Measurements from ENCODE around the gene OR51Q1. TPM values are rescaled to one million over a fixed set of nuclear protein-coding genes. Genes with fewer than 3 reads are reported as not detected.

OR51Q1 gene
- total RNA-seq, 1 donor from 2014 or later, result not detected

DNA sequence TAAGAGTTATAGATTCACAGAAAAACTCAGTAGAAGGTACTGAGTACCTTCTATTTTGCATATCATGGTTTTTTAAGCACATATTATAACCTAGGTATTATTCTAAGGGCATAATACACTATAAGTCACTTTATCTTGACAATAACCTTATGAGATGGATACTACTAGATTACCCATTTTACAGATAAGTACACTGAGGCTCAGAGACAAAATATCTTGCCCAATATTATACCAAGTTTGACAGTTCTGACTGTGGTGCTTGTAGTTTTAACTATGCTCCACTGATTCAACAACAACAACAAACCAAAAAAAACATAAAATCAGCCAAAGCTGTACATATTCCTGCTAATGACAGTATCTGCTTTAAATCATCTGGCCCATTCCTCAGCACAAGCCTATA lies 27.8 kb upstream of the OR51Q1 start:
- DNase-seq (ENCODE audit: low spot score in 2 of 2), result no peak
- Histone ChIP-seq H3K36me3 (no peaks in the 10 kb centered on the region), H3K27me3 (no peaks in the 10 kb centered on the region), H3K4me3 (no peak overlapping the region), H3K27ac (no peak overlapping the region), H3K4me1 (no peaks in the 10 kb centered on the region), H3K9me3 (no peaks in the 10 kb centered on the region)
- intact Hi-C loops (cut with DNase I), result no loop called here
- TF ChIP-seq, protein P1, sequence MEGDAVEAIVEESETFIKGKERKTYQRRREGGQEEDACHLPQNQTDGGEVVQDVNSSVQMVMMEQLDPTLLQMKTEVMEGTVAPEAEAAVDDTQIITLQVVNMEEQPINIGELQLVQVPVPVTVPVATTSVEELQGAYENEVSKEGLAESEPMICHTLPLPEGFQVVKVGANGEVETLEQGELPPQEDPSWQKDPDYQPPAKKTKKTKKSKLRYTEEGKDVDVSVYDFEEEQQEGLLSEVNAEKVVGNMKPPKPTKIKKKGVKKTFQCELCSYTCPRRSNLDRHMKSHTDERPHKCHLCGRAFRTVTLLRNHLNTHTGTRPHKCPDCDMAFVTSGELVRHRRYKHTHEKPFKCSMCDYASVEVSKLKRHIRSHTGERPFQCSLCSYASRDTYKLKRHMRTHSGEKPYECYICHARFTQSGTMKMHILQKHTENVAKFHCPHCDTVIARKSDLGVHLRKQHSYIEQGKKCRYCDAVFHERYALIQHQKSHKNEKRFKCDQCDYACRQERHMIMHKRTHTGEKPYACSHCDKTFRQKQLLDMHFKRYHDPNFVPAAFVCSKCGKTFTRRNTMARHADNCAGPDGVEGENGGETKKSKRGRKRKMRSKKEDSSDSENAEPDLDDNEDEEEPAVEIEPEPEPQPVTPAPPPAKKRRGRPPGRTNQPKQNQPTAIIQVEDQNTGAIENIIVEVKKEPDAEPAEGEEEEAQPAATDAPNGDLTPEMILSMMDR (IDR thresholded peaks at IDR 0.05), result no peak

DNA sequence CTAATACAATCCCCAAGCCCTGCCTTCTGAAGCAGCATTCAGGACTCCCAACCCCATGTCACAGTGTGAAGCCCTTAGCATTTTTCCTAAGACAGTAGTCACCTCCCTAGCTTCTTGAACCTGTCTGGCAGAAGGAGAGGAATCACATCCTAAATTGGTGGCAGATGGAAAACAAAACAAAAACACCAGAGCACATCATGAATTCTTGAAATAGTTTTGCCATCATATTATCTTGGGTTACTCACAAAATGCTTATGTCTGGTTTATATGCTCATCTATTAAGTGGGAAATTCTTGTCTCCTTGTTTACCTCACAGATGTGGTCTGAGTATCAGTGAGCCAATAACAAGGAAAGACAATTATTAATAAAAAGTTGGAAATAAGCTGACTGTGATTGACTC lies 23.0 kb upstream of the OR51Q1 start:
- DNase-seq (ENCODE audit: low spot score in 2 of 2), result no peak
- TF ChIP-seq, protein P1 (IDR thresholded peaks at IDR 0.05), result no peak
- H3K36me3 ChIP-seq, result no peaks in the 10 kb centered on the region
- no peak overlapping the region for H3K27ac ChIP-seq
- no peak overlapping the region for H3K4me3 ChIP-seq
- H3K4me1 ChIP-seq, result no peaks in the 10 kb centered on the region
- H3K9me3 ChIP-seq, result no peaks in the 10 kb centered on the region
- intact Hi-C loops (cut with DNase I), result no loop called here
- H3K27me3 ChIP-seq, result no peaks in the 10 kb centered on the region

DNA sequence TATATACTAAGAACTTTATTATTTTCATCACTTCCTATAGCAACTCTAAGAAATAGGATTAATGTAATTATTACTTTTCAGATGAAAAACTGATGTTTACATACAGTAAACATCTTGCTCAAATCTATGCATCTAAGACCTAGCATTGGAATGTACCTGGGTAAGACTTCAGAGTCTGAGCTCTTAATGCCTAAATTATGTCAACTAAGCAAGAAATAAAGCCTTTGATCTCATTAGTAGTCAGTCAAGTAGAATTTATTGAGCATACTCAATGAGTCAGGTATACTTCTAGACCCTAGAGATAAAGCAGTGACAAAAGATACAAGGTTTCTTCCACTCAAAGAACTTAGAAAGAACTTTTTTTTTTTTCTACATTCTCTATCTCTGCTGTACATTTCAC lies 16.7 kb upstream of the OR51Q1 start:
- Histone ChIP-seq H3K27me3 (no peaks in the 10 kb centered on the region), H3K4me1 (no peaks in the 10 kb centered on the region), H3K9me3 (no peaks in the 10 kb centered on the region), H3K36me3 (no peaks in the 10 kb centered on the region), H3K27ac (no peak overlapping the region), H3K4me3 (no peak overlapping the region)
- no peak for DNase-seq (ENCODE audit: low spot score in 2 of 2)
- TF ChIP-seq, protein P1 (IDR thresholded peaks at IDR 0.05), result no peak
- intact Hi-C loops (cut with DNase I), result no loop called here

DNA sequence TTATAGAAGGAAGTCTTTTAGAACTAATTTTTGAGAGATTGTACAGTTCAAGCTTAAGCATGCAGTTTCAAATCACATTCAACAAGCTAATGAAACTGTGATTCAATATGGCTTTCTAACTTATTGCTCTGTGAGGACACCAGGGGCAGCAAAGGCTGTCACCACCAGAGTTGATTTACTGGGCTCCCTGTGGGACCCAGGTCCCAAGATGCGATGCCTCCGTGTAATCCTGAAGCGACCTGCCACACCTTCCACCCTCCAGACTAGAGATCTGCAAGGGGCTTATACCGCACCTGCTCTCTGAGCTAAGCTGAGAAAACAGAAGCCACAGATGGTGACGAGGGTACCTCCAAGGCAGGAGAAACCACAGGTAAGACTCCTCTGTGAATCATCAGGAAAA lies 918 bp upstream of the OR51Q1 start:
- Histone ChIP-seq H3K27me3 (no peaks in the 10 kb centered on the region), H3K4me3 (no peak overlapping the region), H3K9me3 (no peaks in the 10 kb centered on the region), H3K4me1 (no peaks in the 10 kb centered on the region), H3K36me3 (no peaks in the 10 kb centered on the region), H3K27ac (no peak overlapping the region)
- no peak for DNase-seq (ENCODE audit: low spot score in 2 of 2)
- intact Hi-C loops (cut with DNase I), result no loop called here
- TF ChIP-seq, protein P1 (IDR thresholded peaks at IDR 0.05), result no peak

DNA sequence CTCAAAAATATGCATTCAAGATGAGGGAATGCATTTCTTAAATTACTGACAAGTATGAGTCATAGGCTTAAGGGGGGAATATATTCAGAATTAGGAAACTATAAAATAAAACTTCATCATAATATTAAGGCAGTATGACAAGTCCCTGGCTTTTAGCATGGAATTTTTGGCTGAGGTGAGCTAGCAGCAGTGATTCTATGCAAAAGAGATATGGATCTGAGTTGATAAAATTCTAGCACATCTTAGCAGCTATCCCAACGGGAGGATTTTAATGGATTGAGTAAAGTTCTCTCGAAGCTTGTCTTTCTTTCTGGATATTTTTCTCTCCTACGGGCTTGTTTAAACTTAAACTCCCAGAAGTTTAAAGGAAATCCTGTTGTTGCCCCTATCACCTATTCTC lies 1.2 kb downstream of the OR51Q1 start:
- DNase-seq (ENCODE audit: low spot score in 2 of 2), result no peak
- TF ChIP-seq, protein P1 (IDR thresholded peaks at IDR 0.05), result no peak
- H3K36me3 ChIP-seq, result no peaks in the 10 kb centered on the region
- no peaks in the 10 kb centered on the region for H3K4me1 ChIP-seq
- no peak overlapping the region for H3K27ac ChIP-seq
- intact Hi-C loops (cut with DNase I), result no loop called here
- no peak overlapping the region for H3K4me3 ChIP-seq
- no peaks in the 10 kb centered on the region for H3K27me3 ChIP-seq
- H3K9me3 ChIP-seq, result no peaks in the 10 kb centered on the region

DNA sequence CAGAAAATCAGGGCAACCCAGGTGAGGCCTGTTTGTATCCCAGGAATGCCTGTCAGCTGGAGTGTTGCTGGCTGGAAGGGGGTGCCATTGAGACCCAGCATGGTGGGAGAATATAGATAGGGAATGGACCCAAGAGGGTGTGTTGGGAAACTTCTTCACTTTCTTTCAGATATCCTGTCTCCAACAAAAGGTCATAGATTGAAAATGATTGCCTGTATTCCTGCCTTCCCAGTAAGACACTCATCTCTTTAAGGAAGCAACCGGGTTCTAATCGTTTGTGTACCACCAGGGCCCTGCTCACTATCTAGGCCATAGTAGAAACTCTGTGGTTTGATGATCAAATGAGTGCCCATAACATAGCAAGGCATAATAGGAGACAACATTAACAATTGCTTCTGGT lies 19.5 kb downstream of the OR51Q1 start, which contains the start of gene OR51I1:
Gene OR51I1 (minus strand): TSS at position 101 of the 400 bp plus-strand sequence. CDS start 0 bp downstream, at position 101.
- Histone ChIP-seq H3K27me3 (no peaks in the 10 kb centered on the region), H3K27ac (no peak within 1 kb of the TSS), H3K9me3 (no peaks in the 10 kb centered on the region), H3K4me1 (no peaks in the 10 kb centered on the region), H3K36me3 (no peaks in the 10 kb centered on the region), H3K4me3 (no peak within 1 kb of the TSS)
- TF ChIP-seq, protein P1 (IDR thresholded peaks at IDR 0.05), result no peak
- DNase-seq (ENCODE audit: low spot score in 2 of 2), result no peak
- intact Hi-C loops (cut with DNase I), result no loop called here

All from ascending aorta (tissue), 2 donors.